ENCODE measurements around the gene SNX13.
"Not testable (repeated sequence)": the region's sequence is repeated elsewhere in the genome, so short reads cannot be mapped to it uniquely, and the experiment has no call there.

SNX13 gene

GRCh38 chr7:17845197-17845547, 95.1 kb downstream of the SNX13 start:
- DNase-seq (ENCODE audit: low spot score): no peak

- DNase-seq (ENCODE audit: low spot score): no peak
Observed at GRCh38 chr7:17844514-17845196, 95.6 kb downstream of the SNX13 start.

GRCh38 chr7:17844022-17844421, 96.3 kb downstream of the SNX13 start:
- no peak for DNase-seq (ENCODE audit: low spot score)

- DNase-seq (ENCODE audit: low spot score): no peak
Observed at GRCh38 chr7:17843041-17843440, 97.3 kb downstream of the SNX13 start.

GRCh38 chr7:17832820-17833355, 107.4 kb downstream of the SNX13 start:
- no peak for DNase-seq (ENCODE audit: low spot score)

- no peak for DNase-seq (ENCODE audit: low spot score)
Observed at GRCh38 chr7:17832242-17832641, 108.1 kb downstream of the SNX13 start.

- no peak for DNase-seq (ENCODE audit: low spot score)
Observed at GRCh38 chr7:17830206-17830605, 110.1 kb downstream of the SNX13 start.

GRCh38 chr7:17829001-17829400, 111.3 kb downstream of the SNX13 start:
- no peak for DNase-seq (ENCODE audit: low spot score)

GRCh38 chr7:17822547-17823173, 117.6 kb downstream of the SNX13 start:
- no peak for DNase-seq (ENCODE audit: low spot score)

- DNase-seq (ENCODE audit: low spot score): no peak
Observed at GRCh38 chr7:17816903-17817302, 123.4 kb downstream of the SNX13 start.

- DNase-seq (ENCODE audit: low spot score): no peak
Observed at GRCh38 chr7:17815318-17815717, 125.0 kb downstream of the SNX13 start.

GRCh38 chr7:17814058-17814457, 126.2 kb downstream of the SNX13 start:
- DNase-seq (ENCODE audit: low spot score): no peak

- not testable (repeated sequence) for DNase-seq (ENCODE audit: low spot score)
Observed at GRCh38 chr7:17809215-17809614, 131.1 kb downstream of the SNX13 start.

- DNase-seq (ENCODE audit: low spot score): no peak
Observed at GRCh38 chr7:17807242-17807641, 133.1 kb downstream of the SNX13 start.

GRCh38 chr7:17806631-17807030, 133.7 kb downstream of the SNX13 start:
- DNase-seq (ENCODE audit: low spot score): no peak

- DNase-seq (ENCODE audit: low spot score): no peak
Observed at GRCh38 chr7:17802056-17802455, 138.2 kb downstream of the SNX13 start.

- DNase-seq (ENCODE audit: low spot score): no peak
Observed at GRCh38 chr7:17792075-17792936, 148.0 kb downstream of the SNX13 start.

GRCh38 chr7:17787257-17787656, 153.0 kb downstream of the SNX13 start:
- DNase-seq (ENCODE audit: low spot score): no peak

- DNase-seq (ENCODE audit: low spot score): no peak
Observed at GRCh38 chr7:17786314-17786852, 153.9 kb downstream of the SNX13 start.

GRCh38 chr7:17782216-17782549, 158.1 kb downstream of the SNX13 start:
- no peak for DNase-seq (ENCODE audit: low spot score)

- DNase-seq (ENCODE audit: low spot score): no peak
Observed at GRCh38 chr7:17781491-17782215, 158.6 kb downstream of the SNX13 start.

GRCh38 chr7:17779381-17779780, 160.9 kb downstream of the SNX13 start:
- no peak for DNase-seq (ENCODE audit: low spot score)

All from left forelimb (tissue), 1 donor.